ENCODE data around the gene SMYD3. TPM values are rescaled to one million over a fixed set of nuclear protein-coding genes. Genes with fewer than 3 reads are reported as not detected.

SMYD3 gene
- total RNA-seq, 4 donors from 2014 or later: 7.6 to 26.3 (median 13.4) TPM

DNA sequence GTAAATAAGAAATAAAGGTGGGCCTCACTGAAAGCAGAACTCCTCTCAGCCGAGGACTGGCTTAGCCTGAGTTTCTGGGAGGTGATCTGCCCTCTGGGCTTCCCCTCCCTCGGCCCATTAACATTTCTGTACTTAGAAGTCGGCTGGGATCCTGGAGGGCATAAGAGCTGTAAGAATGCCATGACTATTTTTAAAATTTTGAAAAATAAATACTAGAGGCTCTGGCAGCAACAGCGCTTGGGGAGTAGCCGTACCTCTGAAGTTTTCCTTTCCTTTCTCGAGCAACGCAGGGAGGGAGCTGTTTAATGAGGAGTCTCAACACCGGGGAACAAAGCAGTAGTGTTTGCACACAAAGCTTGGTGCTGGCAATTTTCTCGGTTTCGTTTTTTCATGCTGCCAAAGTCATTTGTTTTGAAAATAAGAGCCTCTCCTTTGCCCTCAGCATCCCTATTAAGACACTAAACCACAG lies 498.7 kb downstream of the SMYD3 start:
- TF ChIP-seq, protein P1, sequence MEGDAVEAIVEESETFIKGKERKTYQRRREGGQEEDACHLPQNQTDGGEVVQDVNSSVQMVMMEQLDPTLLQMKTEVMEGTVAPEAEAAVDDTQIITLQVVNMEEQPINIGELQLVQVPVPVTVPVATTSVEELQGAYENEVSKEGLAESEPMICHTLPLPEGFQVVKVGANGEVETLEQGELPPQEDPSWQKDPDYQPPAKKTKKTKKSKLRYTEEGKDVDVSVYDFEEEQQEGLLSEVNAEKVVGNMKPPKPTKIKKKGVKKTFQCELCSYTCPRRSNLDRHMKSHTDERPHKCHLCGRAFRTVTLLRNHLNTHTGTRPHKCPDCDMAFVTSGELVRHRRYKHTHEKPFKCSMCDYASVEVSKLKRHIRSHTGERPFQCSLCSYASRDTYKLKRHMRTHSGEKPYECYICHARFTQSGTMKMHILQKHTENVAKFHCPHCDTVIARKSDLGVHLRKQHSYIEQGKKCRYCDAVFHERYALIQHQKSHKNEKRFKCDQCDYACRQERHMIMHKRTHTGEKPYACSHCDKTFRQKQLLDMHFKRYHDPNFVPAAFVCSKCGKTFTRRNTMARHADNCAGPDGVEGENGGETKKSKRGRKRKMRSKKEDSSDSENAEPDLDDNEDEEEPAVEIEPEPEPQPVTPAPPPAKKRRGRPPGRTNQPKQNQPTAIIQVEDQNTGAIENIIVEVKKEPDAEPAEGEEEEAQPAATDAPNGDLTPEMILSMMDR (IDR thresholded peaks at IDR 0.05): no peak
- ATAC-seq (ENCODE audit: low FRiP score) (no peak), DNase-seq (ENCODE audit: low spot score) (no peak)

GRCh38 chr1:246005067-246005466 lies 502.0 kb downstream of the SMYD3 start:
- TF ChIP-seq, protein P1 (IDR thresholded peaks at IDR 0.05): no peak
- DNase-seq (ENCODE audit: low spot score) (no peak), ATAC-seq (ENCODE audit: low FRiP score) (peak; percentile 93)

DNA sequence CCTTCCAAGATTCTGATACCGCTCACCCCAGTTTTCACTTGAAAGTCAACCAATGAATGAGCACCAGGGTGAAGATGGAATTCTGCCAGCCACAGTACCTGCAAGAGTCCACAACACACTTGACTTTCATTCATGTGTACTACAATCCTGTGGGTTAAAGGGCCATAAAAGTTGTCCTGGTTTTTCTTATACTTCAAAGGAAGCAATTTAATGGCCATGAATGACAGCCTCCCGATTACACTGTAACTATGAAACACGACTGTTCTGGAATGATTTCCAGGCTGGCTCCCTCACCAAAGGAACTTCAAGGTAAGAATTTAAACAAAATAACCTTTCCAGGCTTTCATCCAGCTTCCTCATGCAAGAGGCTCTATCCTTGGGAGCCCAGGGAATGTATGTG lies 502.8 kb downstream of the SMYD3 start:
- TF ChIP-seq, protein P1 (IDR thresholded peaks at IDR 0.05): no peak
- ATAC-seq (ENCODE audit: low FRiP score) (no peak), DNase-seq (ENCODE audit: low spot score) (no peak)

- TF ChIP-seq, protein P1 (IDR thresholded peaks at IDR 0.05): no peak
- no peak for DNase-seq (ENCODE audit: low spot score)
- ATAC-seq (ENCODE audit: low FRiP score): no peak
Measured at GRCh38 chr1:246003442-246003730, 503.7 kb downstream of the SMYD3 start.

DNA sequence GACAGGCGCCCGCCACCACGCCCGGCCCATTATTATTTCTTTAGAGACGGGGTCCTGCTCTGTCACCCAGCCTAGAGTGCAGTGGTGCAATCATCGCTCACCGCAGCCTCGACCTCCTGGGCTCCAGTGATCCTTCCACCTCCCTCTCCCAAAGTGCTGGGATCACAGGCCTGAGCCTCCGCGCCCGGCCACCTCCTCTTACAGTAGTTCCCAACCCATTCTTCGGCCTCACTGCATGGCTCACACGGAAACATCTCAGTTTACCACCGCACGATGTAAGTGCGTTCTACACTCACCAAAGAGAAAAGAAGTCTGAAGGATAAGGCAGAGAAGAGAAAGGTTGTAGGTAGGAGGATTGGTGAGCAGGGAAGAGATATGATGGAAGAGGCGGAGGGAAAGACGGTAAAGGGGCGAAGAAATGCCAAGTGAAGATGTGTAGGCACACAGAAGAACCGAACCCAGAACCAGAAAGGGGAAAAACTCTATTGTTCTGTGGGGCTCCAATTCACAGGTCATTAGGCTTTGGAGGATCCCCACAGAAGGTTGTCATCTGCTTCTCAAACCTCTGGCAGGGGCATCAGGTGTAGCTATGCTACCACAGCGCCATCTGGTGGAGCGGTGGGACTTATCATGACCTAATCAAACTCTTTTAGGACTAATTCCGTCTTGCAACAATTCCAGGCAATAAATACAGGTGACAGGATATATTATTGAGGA lies 504.2 kb downstream of the SMYD3 start:
- TF ChIP-seq, protein P1 (IDR thresholded peaks at IDR 0.05): peak in 2 of 3 donors; percentile 34 to 74
- ATAC-seq (ENCODE audit: low FRiP score) (no peak), DNase-seq (ENCODE audit: low spot score) (peak; percentile 98)

DNA sequence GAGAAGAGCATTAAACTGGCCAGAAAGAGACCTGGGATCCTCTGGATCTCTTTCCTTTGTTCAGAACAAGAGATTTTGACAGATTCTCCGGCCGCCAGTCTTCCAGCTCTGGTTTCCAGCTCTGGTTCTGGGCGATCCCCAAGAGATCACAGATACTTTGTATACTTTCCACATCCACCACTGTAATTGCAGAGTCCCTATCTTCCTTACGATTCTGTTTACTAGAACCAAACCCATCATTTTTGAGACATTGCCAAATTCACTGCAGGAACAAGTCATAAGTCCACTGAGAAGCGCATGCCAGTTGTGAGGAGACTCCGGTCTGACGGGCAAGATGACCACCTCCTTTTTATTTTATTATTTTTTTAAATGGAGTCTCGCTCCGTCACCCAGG lies 505.2 kb downstream of the SMYD3 start:
- TF ChIP-seq, protein P1 (IDR thresholded peaks at IDR 0.05): no peak
- ATAC-seq (ENCODE audit: low FRiP score): no peak

GRCh38 chr1:246001142-246001836 lies 505.8 kb downstream of the SMYD3 start:
- ATAC-seq (ENCODE audit: low FRiP score): no peak
- no peak for DNase-seq (ENCODE audit: low spot score)
- TF ChIP-seq, protein P1 (IDR thresholded peaks at IDR 0.05): no peak

More for the DNA sequence above, 505.2 kb downstream of the SMYD3 start:
- DNase-seq (ENCODE audit: low spot score): no peak

Measured in omental fat pad (tissue), 4 donors.